ENCODE results near the gene NR4A1. TPM values are rescaled to one million over a fixed set of nuclear protein-coding genes. Genes with fewer than 3 reads are reported as not detected.

Gene NR4A1
- total RNA-seq, 1 donor from 2014 or later, result 24.2 TPM

- DNase-seq (peak; percentile 87), ATAC-seq (ENCODE audit: low read depth) (peak; percentile 94)
- Mint-ChIP-seq H3K27ac (peak within 1 kb of the TSS; percentile 96), H3K4me3 (peak within 1 kb of the TSS; percentile 87), H3K27me3 (no peaks in the 10 kb centered on the region), H3K36me3 (ENCODE audit: low read depth) (peaks cover 25% of the 10 kb centered on the region), H3K9me3 (no peaks in the 10 kb centered on the region), H3K4me1 (peaks cover 47% of the 10 kb centered on the region)
- intact Hi-C loops (cut with micrococcal nuclease), result loop anchor here (1.0 kb wide), 5 partner anchors 12 to 49 kb away; partner anchors contain the start of gene NR4A1
- ChIA-PET POLR2A (interaction anchor here (0.5 to 7.8 kb wide), 19 partner anchors 10 to 1958 kb away, joined by 3 to 99 read pairs (median 5); partner anchors contain the start of genes NR4A1 and TAMALIN), CTCF (interaction anchor here (0.7 to 7.0 kb wide), 13 partner anchors 9 to 89 kb away, joined by 3 to 89 read pairs (median 4); partner anchors contain the start of gene NR4A1)
- peak; percentile 31 for TF ChIP-seq CTCF (IDR thresholded peaks at IDR 0.05)
Observed at GRCh38 chr12:52069327-52070184, 18.3 kb downstream of the NR4A1 start, which contains the start of gene ATG101. TSS of gene ATG101 (plus strand) at chr12:52069978. CDS start at chr12:52073651, 3,673 bp downstream.

GRCh38 chr12:52070185-52070925 lies 19.1 kb downstream of the NR4A1 start:
- Mint-ChIP-seq H3K27ac (peak overlapping the region; percentile 96), H3K36me3 (ENCODE audit: low read depth) (peaks cover 33% of the 10 kb centered on the region)
- intact Hi-C loops (cut with micrococcal nuclease), result no loop called here

GRCh38 chr12:52073531-52074381 lies 22.5 kb downstream of the NR4A1 start:
- no peak for TF ChIP-seq CTCF (IDR thresholded peaks at IDR 0.05)
- DNase-seq (no peak), ATAC-seq (ENCODE audit: low read depth) (no peak)
- Mint-ChIP-seq H3K4me3 (peak overlapping the region; percentile 30), H3K9me3 (no peaks in the 10 kb centered on the region), H3K4me1 (peaks cover 54% of the 10 kb centered on the region), H3K27me3 (no peaks in the 10 kb centered on the region), H3K27ac (peak overlapping the region; percentile 14), H3K36me3 (ENCODE audit: low read depth) (peaks cover 61% of the 10 kb centered on the region)
- intact Hi-C loops (cut with micrococcal nuclease), result no loop called here
- POLR2A ChIA-PET, result interaction anchor here (7.8 kb wide), 1 partner anchor 22 kb away, joined by 99 read pairs; the partner anchor contains the start of gene NR4A1
- CTCF ChIA-PET, result interaction anchor here (1.9 to 2.1 kb wide), 2 partner anchors 11 to 49 kb away, joined by 7 to 19 read pairs; no protein-coding TSS in a partner anchor

More at GRCh38 chr12:52070185-52070925, 19.1 kb downstream of the NR4A1 start:
- peak overlapping the region; percentile 87 for H3K4me3 Mint-ChIP-seq
- no peaks in the 10 kb centered on the region for H3K9me3 Mint-ChIP-seq
- CTCF ChIA-PET, result interaction anchor here (0.7 to 7.0 kb wide), 12 partner anchors 8 to 89 kb away, joined by 3 to 89 read pairs (median 4); partner anchors contain the start of gene NR4A1
- no peak for ATAC-seq (ENCODE audit: low read depth)
- POLR2A ChIA-PET, result interaction anchor here (0.8 to 7.8 kb wide), 18 partner anchors 11 to 1959 kb away, joined by 3 to 99 read pairs (median 6); partner anchors contain the start of genes NR4A1 and TAMALIN
- no peak for DNase-seq
- no peaks in the 10 kb centered on the region for H3K27me3 Mint-ChIP-seq
- peaks cover 54% of the 10 kb centered on the region for H3K4me1 Mint-ChIP-seq
- TF ChIP-seq CTCF (IDR thresholded peaks at IDR 0.05), result no peak

GRCh38 chr12:52074971-52075724 lies 23.9 kb downstream of the NR4A1 start:
- intact Hi-C loops (cut with micrococcal nuclease), result no loop called here
- TF ChIP-seq CTCF (IDR thresholded peaks at IDR 0.05), result no peak
- no peak for DNase-seq
- no peak for ATAC-seq (ENCODE audit: low read depth)
- Mint-ChIP-seq H3K4me3 (no peak overlapping the region), H3K27me3 (no peaks in the 10 kb centered on the region), H3K27ac (no peak overlapping the region), H3K4me1 (peaks cover 47% of the 10 kb centered on the region), H3K9me3 (no peaks in the 10 kb centered on the region), H3K36me3 (ENCODE audit: low read depth) (peaks cover 61% of the 10 kb centered on the region)
- ChIA-PET CTCF (no interaction called here), POLR2A (no interaction called here)
